Measurements from ENCODE around the gene IMP4.

IMP4 gene

GRCh38 chr2:130369311-130369964 lies 26.7 kb downstream of the IMP4 start:
- no peaks in the 10 kb centered on the region for H3K9me3 ChIP-seq (ENCODE audit: insufficient read depth, low read length)
- no peaks in the 10 kb centered on the region for H4K20me1 ChIP-seq (ENCODE audit: low read depth, low read length)
- H3K36me3 ChIP-seq (ENCODE audit: low read length), result no peaks in the 10 kb centered on the region
- no peak overlapping the region for H3K4me3 ChIP-seq (ENCODE audit: insufficient read depth, low read length, poor library complexity, severe bottlenecking)
- no peak overlapping the region for H3K4me2 ChIP-seq (ENCODE audit: low read depth, low read length, poor library complexity, severe bottlenecking)
- peaks cover 18% of the 10 kb centered on the region; the same call in 1 of the 2 replicates for H3K79me2 ChIP-seq (ENCODE audit: insufficient read depth, low read length)
- H3K27me3 ChIP-seq (ENCODE audit: low read length), result no peaks in the 10 kb centered on the region
- H3F3A ChIP-seq (ENCODE audit: insufficient read depth), result 0 out of 2 replicates have a peak, but pooled peaks cover 6% of the 10 kb centered on the region
- no peak for TF ChIP-seq CTCF (IDR thresholded peaks at IDR 0.05; ENCODE audit: insufficient read depth, low read length, poor library complexity, severe bottlenecking)
- no peak for TF ChIP-seq EZH2phosphoT487 (conservative IDR thresholded peaks at IDR 0.05; ENCODE audit: low read length)
- no peak overlapping the region for H3K27ac ChIP-seq (ENCODE audit: low read depth, low read length)
- no peaks in the 10 kb centered on the region for H3K9me2 ChIP-seq (replicated peaks; ENCODE audit: insufficient read depth, low read length)
- H3K9ac ChIP-seq (ENCODE audit: low read length), result no peak overlapping the region
- H2AFZ ChIP-seq (ENCODE audit: low read depth, low read length, severe bottlenecking), result no peak overlapping the region

GRCh38 chr2:130369965-130370341 lies 27.3 kb downstream of the IMP4 start:
- Histone ChIP-seq H3K4me2 (ENCODE audit: low read depth, low read length, poor library complexity, severe bottlenecking) (no peak overlapping the region), H3K9ac (ENCODE audit: low read length) (no peak overlapping the region), H3K4me3 (ENCODE audit: insufficient read depth, low read length, poor library complexity, severe bottlenecking) (no peak overlapping the region), H3F3A (ENCODE audit: insufficient read depth) (0 out of 2 replicates have a peak, but pooled peaks cover 6% of the 10 kb centered on the region), H3K27me3 (ENCODE audit: low read length) (no peaks in the 10 kb centered on the region), H3K9me2 (replicated peaks; ENCODE audit: insufficient read depth, low read length) (no peaks in the 10 kb centered on the region), H4K20me1 (ENCODE audit: low read depth, low read length) (no peaks in the 10 kb centered on the region), H3K36me3 (ENCODE audit: low read length) (no peaks in the 10 kb centered on the region), H3K9me3 (ENCODE audit: insufficient read depth, low read length) (no peaks in the 10 kb centered on the region), H2AFZ (ENCODE audit: low read depth, low read length, severe bottlenecking) (no peak overlapping the region), H3K27ac (ENCODE audit: low read depth, low read length) (peak overlapping the region; percentile 16; the same call in 1 of the 2 replicates), H3K79me2 (ENCODE audit: insufficient read depth, low read length) (peaks cover 23% of the 10 kb centered on the region; the same call in 1 of the 2 replicates)
- TF ChIP-seq EZH2phosphoT487 (conservative IDR thresholded peaks at IDR 0.05; ENCODE audit: low read length) (no peak), CTCF (IDR thresholded peaks at IDR 0.05; ENCODE audit: insufficient read depth, low read length, poor library complexity, severe bottlenecking) (no peak)

GRCh38 chr2:130370490-130370889 lies 27.8 kb downstream of the IMP4 start:
- Histone ChIP-seq H3K36me3 (ENCODE audit: low read length) (no peaks in the 10 kb centered on the region), H3K27me3 (ENCODE audit: low read length) (no peaks in the 10 kb centered on the region), H3K9ac (ENCODE audit: low read length) (peak overlapping the region; percentile 99), H4K20me1 (ENCODE audit: low read depth, low read length) (no peaks in the 10 kb centered on the region), H3K9me3 (ENCODE audit: insufficient read depth, low read length) (no peaks in the 10 kb centered on the region), H2AFZ (ENCODE audit: low read depth, low read length, severe bottlenecking) (no peak overlapping the region), H3K79me2 (ENCODE audit: insufficient read depth, low read length) (peaks cover 25% of the 10 kb centered on the region; the same call in 1 of the 2 replicates), H3F3A (ENCODE audit: insufficient read depth) (0 out of 2 replicates have a peak, but pooled peaks cover 6% of the 10 kb centered on the region), H3K9me2 (replicated peaks; ENCODE audit: insufficient read depth, low read length) (no peaks in the 10 kb centered on the region), H3K4me3 (ENCODE audit: insufficient read depth, low read length, poor library complexity, severe bottlenecking) (no peak overlapping the region), H3K27ac (ENCODE audit: low read depth, low read length) (peak overlapping the region; percentile 24), H3K4me2 (ENCODE audit: low read depth, low read length, poor library complexity, severe bottlenecking) (peak overlapping the region; percentile 92)
- TF ChIP-seq CTCF (IDR thresholded peaks at IDR 0.05; ENCODE audit: insufficient read depth, low read length, poor library complexity, severe bottlenecking), result no peak
- TF ChIP-seq EZH2phosphoT487 (conservative IDR thresholded peaks at IDR 0.05; ENCODE audit: low read length), result no peak

All from SU-DHL-6 (cell line).